ENCODE measurements around the gene CDKAL1.
A peak's percentile ranks its signal among the peaks of the same experiment; 100 is the strongest.
"Not testable (repeated sequence)": the region's sequence is repeated elsewhere in the genome, so short reads cannot be mapped to it uniquely, and the experiment has no call there.

Gene CDKAL1

DNA sequence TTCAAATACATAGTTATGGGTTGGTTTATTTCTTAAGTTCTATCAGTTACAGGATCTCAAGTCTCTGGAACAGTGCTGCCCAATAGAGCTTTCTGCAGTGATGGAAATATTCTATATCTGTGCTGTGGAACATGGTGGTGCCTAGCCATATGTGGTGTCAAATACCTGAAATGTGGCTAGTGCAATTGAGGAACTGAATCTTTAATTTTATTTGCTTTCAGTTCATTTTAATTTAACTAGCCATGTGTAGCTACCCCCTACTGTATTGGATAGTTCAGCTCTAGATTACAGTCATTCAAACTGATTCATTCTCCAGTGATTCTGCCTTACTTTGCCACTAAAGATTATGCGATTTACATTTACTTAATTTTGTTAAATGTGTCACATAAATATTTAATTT, 503.2 kb downstream of the CDKAL1 start:
- no peak for DNase-seq (ENCODE audit: low read depth)

GRCh38 chr6:21039926-21040325, 505.7 kb downstream of the CDKAL1 start:
- Histone ChIP-seq H3K27me3 (replicated peaks; ENCODE audit: control insufficient read depth, insufficient read depth, low read length) (no peaks in the 10 kb centered on the region), H3K4me1 (ENCODE audit: control insufficient read depth, insufficient read depth, low read length) (no peaks in the 10 kb centered on the region), H3K36me3 (ENCODE audit: control insufficient read depth, insufficient read depth, low read length, severe bottlenecking) (no peaks in the 10 kb centered on the region), H3K4me3 (ENCODE audit: low read length) (no peak overlapping the region), H3K9me3 (ENCODE audit: control insufficient read depth, low read length) (no peaks in the 10 kb centered on the region), H3K9ac (ENCODE audit: low read length) (no peak overlapping the region)
- no peak for DNase-seq (ENCODE audit: low read depth)

More for the DNA sequence above, 503.2 kb downstream of the CDKAL1 start:
- Histone ChIP-seq H3K4me1 (ENCODE audit: control insufficient read depth, insufficient read depth, low read length) (peaks cover 15% of the 10 kb centered on the region), H3K36me3 (ENCODE audit: control insufficient read depth, insufficient read depth, low read length, severe bottlenecking) (no peaks in the 10 kb centered on the region), H3K9me3 (ENCODE audit: control insufficient read depth, low read length) (no peaks in the 10 kb centered on the region), H3K27me3 (replicated peaks; ENCODE audit: control insufficient read depth, insufficient read depth, low read length) (no peaks in the 10 kb centered on the region), H3K9ac (ENCODE audit: low read length) (no peak overlapping the region), H3K4me3 (ENCODE audit: low read length) (no peak overlapping the region)

DNA sequence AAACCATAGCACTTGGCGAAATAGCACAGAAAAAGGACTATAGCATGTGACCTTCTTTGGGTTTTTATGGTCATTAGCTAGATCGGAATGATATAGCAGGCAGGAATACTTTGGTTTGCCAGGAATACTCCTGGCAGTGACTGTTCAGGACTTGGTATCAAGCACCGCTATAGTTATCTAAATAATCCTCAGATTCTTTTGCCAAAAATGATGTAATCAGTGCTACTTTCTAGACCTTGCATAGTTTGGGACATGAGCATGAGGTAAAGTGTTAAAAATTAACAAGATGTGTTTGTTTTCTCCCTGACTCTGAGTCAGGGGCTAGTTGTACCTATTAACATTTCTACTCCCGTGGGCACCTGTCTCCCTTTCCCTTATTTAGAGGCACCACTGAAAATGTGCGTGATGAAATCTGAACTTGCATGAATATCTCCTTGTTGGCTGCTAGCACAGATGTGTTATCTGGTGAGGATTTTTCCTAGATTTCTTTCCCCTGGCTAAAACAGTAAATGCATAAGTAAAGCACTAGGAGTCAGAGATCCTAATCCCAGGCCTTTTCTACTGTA, 511.0 kb downstream of the CDKAL1 start:
- no peak overlapping the region for H3K4me3 ChIP-seq (ENCODE audit: low read length)
- no peak for DNase-seq (ENCODE audit: low read depth)
- no peaks in the 10 kb centered on the region for H3K27me3 ChIP-seq (replicated peaks; ENCODE audit: control insufficient read depth, insufficient read depth, low read length)
- peaks cover 9% of the 10 kb centered on the region for H3K4me1 ChIP-seq (ENCODE audit: control insufficient read depth, insufficient read depth, low read length)
- no peaks in the 10 kb centered on the region for H3K9me3 ChIP-seq (ENCODE audit: control insufficient read depth, low read length)
- no peaks in the 10 kb centered on the region for H3K36me3 ChIP-seq (ENCODE audit: control insufficient read depth, insufficient read depth, low read length, severe bottlenecking)
- H3K9ac ChIP-seq (ENCODE audit: low read length), result no peak overlapping the region

DNA sequence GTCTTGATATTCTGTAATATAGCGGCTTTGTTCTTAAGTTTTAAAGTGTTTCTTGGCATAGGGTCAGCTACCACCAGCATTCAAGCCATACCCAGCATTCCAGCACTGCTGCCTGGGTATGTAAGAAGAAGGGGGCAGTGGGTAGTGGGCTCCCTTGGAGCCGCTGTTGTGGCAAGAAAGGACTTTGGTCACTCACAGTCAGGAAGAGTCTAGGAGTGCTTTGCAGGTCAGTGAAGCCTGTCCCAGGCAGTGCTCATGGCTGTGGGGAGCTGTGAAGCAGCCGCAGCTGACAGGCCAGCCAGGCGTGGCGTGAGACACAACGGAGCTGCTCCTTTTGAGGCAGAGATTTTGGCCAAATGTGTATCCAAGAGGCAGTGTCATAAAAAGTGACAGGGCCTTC, 512.0 kb downstream of the CDKAL1 start:
- peaks cover 9% of the 10 kb centered on the region for H3K4me1 ChIP-seq (ENCODE audit: control insufficient read depth, insufficient read depth, low read length)
- H3K36me3 ChIP-seq (ENCODE audit: control insufficient read depth, insufficient read depth, low read length, severe bottlenecking), result no peaks in the 10 kb centered on the region
- no peak for DNase-seq (ENCODE audit: low read depth)
- H3K9me3 ChIP-seq (ENCODE audit: control insufficient read depth, low read length), result no peaks in the 10 kb centered on the region
- no peak overlapping the region for H3K9ac ChIP-seq (ENCODE audit: low read length)
- H3K4me3 ChIP-seq (ENCODE audit: low read length), result no peak overlapping the region
- no peaks in the 10 kb centered on the region for H3K27me3 ChIP-seq (replicated peaks; ENCODE audit: control insufficient read depth, insufficient read depth, low read length)

- Histone ChIP-seq H3K9me3 (ENCODE audit: control insufficient read depth, low read length) (no peaks in the 10 kb centered on the region), H3K9ac (ENCODE audit: low read length) (no peak overlapping the region), H3K4me3 (ENCODE audit: low read length) (no peak overlapping the region), H3K36me3 (ENCODE audit: control insufficient read depth, insufficient read depth, low read length, severe bottlenecking) (no peaks in the 10 kb centered on the region), H3K27me3 (replicated peaks; ENCODE audit: control insufficient read depth, insufficient read depth, low read length) (no peaks in the 10 kb centered on the region), H3K4me1 (ENCODE audit: control insufficient read depth, insufficient read depth, low read length) (peaks cover 9% of the 10 kb centered on the region)
- DNase-seq (ENCODE audit: low read depth), result no peak
Observed at GRCh38 chr6:21048047-21048446, 513.8 kb downstream of the CDKAL1 start.

DNA sequence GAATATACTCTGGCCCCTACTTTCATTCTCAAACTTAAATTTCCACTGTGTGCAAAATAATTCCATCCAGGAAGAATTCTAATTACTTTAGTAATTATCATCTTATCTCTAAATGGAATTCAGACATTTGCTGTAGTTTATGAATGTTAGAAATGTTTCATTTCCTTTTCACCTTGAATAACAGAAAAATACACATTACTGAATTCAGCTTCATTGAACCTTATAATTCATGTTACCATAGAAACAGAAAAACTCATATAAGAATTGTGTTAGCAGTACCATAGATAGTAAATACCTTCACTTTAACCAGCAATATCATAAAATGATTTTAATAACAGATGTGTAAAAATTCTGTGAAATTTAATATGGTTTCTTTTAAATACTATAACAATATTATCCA, 514.9 kb downstream of the CDKAL1 start:
- peaks cover 9% of the 10 kb centered on the region for H3K4me1 ChIP-seq (ENCODE audit: control insufficient read depth, insufficient read depth, low read length)
- no peaks in the 10 kb centered on the region for H3K9me3 ChIP-seq (ENCODE audit: control insufficient read depth, low read length)

DNA sequence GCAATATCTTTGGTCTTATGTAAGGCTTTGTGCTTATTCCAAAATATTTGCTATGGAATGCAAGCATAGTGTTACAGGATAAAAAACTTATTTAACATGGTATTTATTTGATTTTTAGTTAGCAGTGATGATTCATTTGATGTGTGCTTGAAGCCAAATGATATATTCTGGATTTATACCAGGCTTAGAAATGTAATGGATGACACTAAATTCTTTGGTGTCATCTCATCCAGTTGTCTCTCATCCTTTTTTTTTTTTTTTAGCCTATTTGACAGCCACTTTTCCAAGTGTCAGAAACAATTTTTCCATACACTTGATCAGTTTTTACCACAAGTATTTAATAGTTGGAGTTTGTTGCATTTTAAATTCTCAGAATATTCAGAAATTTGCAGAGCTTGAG, 515.3 kb downstream of the CDKAL1 start:
- H3K27me3 ChIP-seq (replicated peaks; ENCODE audit: control insufficient read depth, insufficient read depth, low read length), result no peaks in the 10 kb centered on the region
- H3K9ac ChIP-seq (ENCODE audit: low read length), result no peak overlapping the region
- H3K4me3 ChIP-seq (ENCODE audit: low read length), result no peak overlapping the region
- no peaks in the 10 kb centered on the region for H3K9me3 ChIP-seq (ENCODE audit: control insufficient read depth, low read length)
- DNase-seq (ENCODE audit: low read depth), result peak; percentile 69
- peaks cover 9% of the 10 kb centered on the region for H3K4me1 ChIP-seq (ENCODE audit: control insufficient read depth, insufficient read depth, low read length)
- H3K36me3 ChIP-seq (ENCODE audit: control insufficient read depth, insufficient read depth, low read length, severe bottlenecking), result no peaks in the 10 kb centered on the region

More for the DNA sequence above, 514.9 kb downstream of the CDKAL1 start:
- no peak overlapping the region for H3K9ac ChIP-seq (ENCODE audit: low read length)
- no peak overlapping the region for H3K4me3 ChIP-seq (ENCODE audit: low read length)
- no peaks in the 10 kb centered on the region for H3K36me3 ChIP-seq (ENCODE audit: control insufficient read depth, insufficient read depth, low read length, severe bottlenecking)
- H3K27me3 ChIP-seq (replicated peaks; ENCODE audit: control insufficient read depth, insufficient read depth, low read length), result no peaks in the 10 kb centered on the region
- DNase-seq (ENCODE audit: low read depth), result no peak

- Histone ChIP-seq H3K9ac (ENCODE audit: low read length) (no peak overlapping the region), H3K36me3 (ENCODE audit: control insufficient read depth, insufficient read depth, low read length, severe bottlenecking) (no peaks in the 10 kb centered on the region), H3K27me3 (replicated peaks; ENCODE audit: control insufficient read depth, insufficient read depth, low read length) (no peaks in the 10 kb centered on the region), H3K4me1 (ENCODE audit: control insufficient read depth, insufficient read depth, low read length) (peaks cover 9% of the 10 kb centered on the region), H3K4me3 (ENCODE audit: low read length) (no peak overlapping the region), H3K9me3 (ENCODE audit: control insufficient read depth, low read length) (no peaks in the 10 kb centered on the region)
- DNase-seq (ENCODE audit: low read depth), result no peak
Observed at GRCh38 chr6:21050935-21051334, 516.7 kb downstream of the CDKAL1 start.

DNA sequence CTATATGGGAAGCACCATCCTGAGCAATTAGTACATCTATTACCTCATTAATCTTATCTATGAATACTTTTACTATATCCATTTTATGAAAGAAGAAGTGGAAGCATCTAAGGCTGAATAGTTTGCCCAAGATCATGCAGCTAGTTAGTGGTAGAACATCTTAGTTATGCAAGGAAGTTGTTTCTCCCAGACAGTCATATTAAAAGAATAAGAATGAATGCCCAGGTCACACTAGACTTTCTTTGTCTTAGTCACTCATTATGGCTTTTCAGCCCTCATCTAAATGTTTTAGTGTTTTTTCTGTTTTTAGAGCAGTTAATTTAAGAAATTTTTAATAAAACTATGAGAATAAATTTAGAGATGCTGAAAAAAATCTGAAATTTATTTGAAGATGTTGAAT, 517.5 kb downstream of the CDKAL1 start:
- DNase-seq (ENCODE audit: low read depth), result no peak
- Histone ChIP-seq H3K27me3 (replicated peaks; ENCODE audit: control insufficient read depth, insufficient read depth, low read length) (no peaks in the 10 kb centered on the region), H3K9me3 (ENCODE audit: control insufficient read depth, low read length) (no peaks in the 10 kb centered on the region), H3K9ac (ENCODE audit: low read length) (no peak overlapping the region), H3K4me3 (ENCODE audit: low read length) (no peak overlapping the region), H3K4me1 (ENCODE audit: control insufficient read depth, insufficient read depth, low read length) (peaks cover 9% of the 10 kb centered on the region), H3K36me3 (ENCODE audit: control insufficient read depth, insufficient read depth, low read length, severe bottlenecking) (no peaks in the 10 kb centered on the region)

GRCh38 chr6:21053612-21054011, 519.4 kb downstream of the CDKAL1 start:
- H3K4me3 ChIP-seq (ENCODE audit: low read length), result no peak overlapping the region
- peaks cover 7% of the 10 kb centered on the region for H3K9me3 ChIP-seq (ENCODE audit: control insufficient read depth, low read length)
- no peak overlapping the region for H3K9ac ChIP-seq (ENCODE audit: low read length)
- H3K36me3 ChIP-seq (ENCODE audit: control insufficient read depth, insufficient read depth, low read length, severe bottlenecking), result no peaks in the 10 kb centered on the region
- no peaks in the 10 kb centered on the region for H3K27me3 ChIP-seq (replicated peaks; ENCODE audit: control insufficient read depth, insufficient read depth, low read length)
- peaks cover 9% of the 10 kb centered on the region for H3K4me1 ChIP-seq (ENCODE audit: control insufficient read depth, insufficient read depth, low read length)
- DNase-seq (ENCODE audit: low read depth), result peak; percentile 15

DNA sequence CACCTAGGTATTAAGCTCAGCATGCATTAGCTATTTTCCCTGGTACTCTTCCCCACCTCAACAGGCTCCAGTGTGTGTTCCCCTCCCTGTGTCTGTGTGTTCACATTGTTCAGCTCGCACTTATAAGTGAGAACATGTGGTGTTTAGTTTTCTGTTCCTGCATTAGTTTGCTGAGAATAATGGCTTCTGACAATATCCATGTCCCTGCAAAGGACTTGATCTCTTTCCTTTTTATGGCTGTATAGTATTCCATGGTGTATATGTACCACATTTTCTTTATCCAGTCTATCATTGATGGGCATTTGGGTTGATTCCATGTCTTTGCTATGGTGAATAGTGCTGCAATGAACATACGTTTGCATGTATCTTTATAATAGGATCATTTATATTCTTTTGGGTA, 521.2 kb downstream of the CDKAL1 start:
- H3K4me3 ChIP-seq (ENCODE audit: low read length); DNase-seq (ENCODE audit: low read depth); H3K36me3 ChIP-seq (ENCODE audit: control insufficient read depth, insufficient read depth, low read length, severe bottlenecking); H3K4me1 ChIP-seq (ENCODE audit: control insufficient read depth, insufficient read depth, low read length); H3K9ac ChIP-seq (ENCODE audit: low read length); H3K27me3 ChIP-seq (replicated peaks; ENCODE audit: control insufficient read depth, insufficient read depth, low read length): not testable (repeated sequence)
- peaks cover 16% of the 10 kb centered on the region for H3K9me3 ChIP-seq (ENCODE audit: control insufficient read depth, low read length)

GRCh38 chr6:21061892-21062291, 527.6 kb downstream of the CDKAL1 start:
- H3K4me3 ChIP-seq (ENCODE audit: low read length), result no peak overlapping the region
- DNase-seq (ENCODE audit: low read depth), result no peak
- H3K9me3 ChIP-seq (ENCODE audit: control insufficient read depth, low read length), result peaks cover 16% of the 10 kb centered on the region
- H3K4me1 ChIP-seq (ENCODE audit: control insufficient read depth, insufficient read depth, low read length), result no peaks in the 10 kb centered on the region
- no peaks in the 10 kb centered on the region for H3K27me3 ChIP-seq (replicated peaks; ENCODE audit: control insufficient read depth, insufficient read depth, low read length)
- H3K36me3 ChIP-seq (ENCODE audit: control insufficient read depth, insufficient read depth, low read length, severe bottlenecking), result no peaks in the 10 kb centered on the region
- H3K9ac ChIP-seq (ENCODE audit: low read length), result no peak overlapping the region

Data from adipocyte (in vitro differentiated cells).